ENCODE results near the gene TRIM40.

TRIM40 gene

DNA sequence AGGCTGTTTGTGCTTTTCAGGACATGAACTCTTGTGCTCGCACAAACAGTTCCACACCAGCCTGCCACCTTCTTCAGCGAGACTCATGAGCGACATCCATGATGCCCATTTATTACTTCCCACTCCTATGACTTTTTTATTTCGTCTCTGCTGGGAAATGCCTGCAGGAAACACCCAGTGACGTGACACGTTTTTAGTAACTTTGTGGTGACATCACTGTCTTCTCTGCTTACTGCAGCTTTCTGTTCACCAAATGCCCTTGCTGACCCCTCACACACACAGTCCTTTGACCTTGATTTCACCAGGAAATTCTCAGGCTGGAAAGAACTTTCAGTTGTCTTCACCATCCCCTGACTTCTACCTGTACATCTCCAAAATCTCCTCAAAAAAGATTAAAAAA lies 8.9 kb downstream of the TRIM40 start:
- no peak overlapping the region for H3K27ac Mint-ChIP-seq
- H3K4me1 Mint-ChIP-seq = no peaks in the 10 kb centered on the region
- H3K9me3 Mint-ChIP-seq = no peaks in the 10 kb centered on the region
- no peaks in the 10 kb centered on the region for H3K36me3 Mint-ChIP-seq (ENCODE audit: low read depth)
- TF ChIP-seq, protein P1, sequence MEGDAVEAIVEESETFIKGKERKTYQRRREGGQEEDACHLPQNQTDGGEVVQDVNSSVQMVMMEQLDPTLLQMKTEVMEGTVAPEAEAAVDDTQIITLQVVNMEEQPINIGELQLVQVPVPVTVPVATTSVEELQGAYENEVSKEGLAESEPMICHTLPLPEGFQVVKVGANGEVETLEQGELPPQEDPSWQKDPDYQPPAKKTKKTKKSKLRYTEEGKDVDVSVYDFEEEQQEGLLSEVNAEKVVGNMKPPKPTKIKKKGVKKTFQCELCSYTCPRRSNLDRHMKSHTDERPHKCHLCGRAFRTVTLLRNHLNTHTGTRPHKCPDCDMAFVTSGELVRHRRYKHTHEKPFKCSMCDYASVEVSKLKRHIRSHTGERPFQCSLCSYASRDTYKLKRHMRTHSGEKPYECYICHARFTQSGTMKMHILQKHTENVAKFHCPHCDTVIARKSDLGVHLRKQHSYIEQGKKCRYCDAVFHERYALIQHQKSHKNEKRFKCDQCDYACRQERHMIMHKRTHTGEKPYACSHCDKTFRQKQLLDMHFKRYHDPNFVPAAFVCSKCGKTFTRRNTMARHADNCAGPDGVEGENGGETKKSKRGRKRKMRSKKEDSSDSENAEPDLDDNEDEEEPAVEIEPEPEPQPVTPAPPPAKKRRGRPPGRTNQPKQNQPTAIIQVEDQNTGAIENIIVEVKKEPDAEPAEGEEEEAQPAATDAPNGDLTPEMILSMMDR (IDR thresholded peaks at IDR 0.05; ENCODE audit: unreplicated experiment in 3 of 3) = no peak
- no peak overlapping the region for H3K4me3 Mint-ChIP-seq
- peaks cover 57% of the 10 kb centered on the region for H3K27me3 Mint-ChIP-seq (ENCODE audit: low read depth)

DNA sequence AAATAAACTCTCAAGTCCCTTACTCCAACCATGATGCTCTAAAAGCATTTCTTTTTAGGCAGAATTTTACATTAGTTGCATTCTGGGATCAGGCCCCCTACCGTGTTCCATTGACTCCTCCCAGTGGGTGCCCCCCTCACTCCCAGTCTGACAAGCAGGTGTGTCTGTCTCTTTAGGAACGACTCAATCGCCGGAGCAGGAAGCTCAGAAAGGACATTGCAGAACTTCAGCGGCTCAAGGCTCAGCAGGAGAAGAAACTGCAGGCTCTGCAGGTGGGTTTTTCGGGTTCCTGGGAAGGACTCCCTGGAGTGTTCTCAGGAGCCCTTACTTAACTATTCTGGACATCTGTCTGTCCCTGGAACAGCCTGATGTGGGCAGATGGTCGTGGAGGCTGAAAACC lies 9.9 kb downstream of the TRIM40 start:
- no peaks in the 10 kb centered on the region for H3K36me3 Mint-ChIP-seq (ENCODE audit: low read depth)
- peaks cover 2% of the 10 kb centered on the region for H3K9me3 Mint-ChIP-seq
- no peak overlapping the region for H3K4me3 Mint-ChIP-seq
- TF ChIP-seq, protein P1 (IDR thresholded peaks at IDR 0.05; ENCODE audit: unreplicated experiment in 3 of 3) = no peak
- H3K27me3 Mint-ChIP-seq (ENCODE audit: low read depth) = peaks cover 51% of the 10 kb centered on the region
- H3K4me1 Mint-ChIP-seq = no peaks in the 10 kb centered on the region
- H3K27ac Mint-ChIP-seq = no peak overlapping the region

DNA sequence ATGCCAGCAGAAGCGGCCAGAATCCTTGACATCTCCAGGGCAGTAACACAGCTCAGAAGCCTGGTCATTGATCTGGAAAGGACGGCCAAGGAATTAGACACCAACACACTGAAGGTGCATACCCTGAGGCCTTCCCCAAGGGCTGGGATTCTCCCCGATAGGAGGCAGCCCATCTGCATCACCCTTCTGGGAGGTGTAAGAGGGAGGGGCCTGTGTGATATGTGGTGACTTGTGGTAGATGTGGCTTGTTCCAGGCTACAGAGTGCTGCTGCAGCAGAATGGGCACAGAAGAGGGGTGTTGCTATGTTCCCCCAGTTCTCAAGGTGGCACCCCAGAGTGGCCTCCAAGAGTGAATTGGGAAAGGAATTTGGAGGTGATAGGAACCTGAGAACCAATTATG lies 11.2 kb downstream of the TRIM40 start:
- no peaks in the 10 kb centered on the region for H3K4me1 Mint-ChIP-seq
- H3K4me3 Mint-ChIP-seq = no peak overlapping the region
- H3K9me3 Mint-ChIP-seq = peaks cover 2% of the 10 kb centered on the region
- H3K27ac Mint-ChIP-seq = no peak overlapping the region
- H3K36me3 Mint-ChIP-seq (ENCODE audit: low read depth) = no peaks in the 10 kb centered on the region
- TF ChIP-seq, protein P1 (IDR thresholded peaks at IDR 0.05; ENCODE audit: unreplicated experiment in 3 of 3) = no peak
- peaks cover 39% of the 10 kb centered on the region for H3K27me3 Mint-ChIP-seq (ENCODE audit: low read depth)

DNA sequence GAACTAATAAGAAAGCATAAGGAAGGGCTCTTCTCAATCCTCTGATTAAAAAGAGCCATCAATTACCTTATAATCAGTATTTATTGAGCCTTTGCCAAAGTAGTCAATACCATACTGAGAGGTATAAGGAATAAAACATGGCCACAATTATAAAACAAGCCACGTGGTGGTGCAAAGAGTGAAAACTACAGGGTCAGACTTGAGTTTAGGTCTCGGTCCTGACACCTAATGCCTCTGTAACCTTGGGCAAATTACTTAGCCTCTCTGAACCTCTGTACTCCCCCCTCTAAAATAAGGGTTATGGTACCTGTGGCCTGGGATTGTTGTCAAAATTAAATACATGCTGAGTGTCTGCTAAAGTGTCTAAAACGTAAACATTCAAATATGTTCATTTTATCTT lies 13.3 kb downstream of the TRIM40 start:
- no peaks in the 10 kb centered on the region for H3K36me3 Mint-ChIP-seq (ENCODE audit: low read depth)
- TF ChIP-seq, protein P1 (IDR thresholded peaks at IDR 0.05; ENCODE audit: unreplicated experiment in 3 of 3) = no peak
- peaks cover 2% of the 10 kb centered on the region for H3K9me3 Mint-ChIP-seq
- H3K27me3 Mint-ChIP-seq (ENCODE audit: low read depth) = peaks cover 31% of the 10 kb centered on the region
- no peak overlapping the region for H3K27ac Mint-ChIP-seq
- no peaks in the 10 kb centered on the region for H3K4me1 Mint-ChIP-seq
- H3K4me3 Mint-ChIP-seq = no peak overlapping the region

DNA sequence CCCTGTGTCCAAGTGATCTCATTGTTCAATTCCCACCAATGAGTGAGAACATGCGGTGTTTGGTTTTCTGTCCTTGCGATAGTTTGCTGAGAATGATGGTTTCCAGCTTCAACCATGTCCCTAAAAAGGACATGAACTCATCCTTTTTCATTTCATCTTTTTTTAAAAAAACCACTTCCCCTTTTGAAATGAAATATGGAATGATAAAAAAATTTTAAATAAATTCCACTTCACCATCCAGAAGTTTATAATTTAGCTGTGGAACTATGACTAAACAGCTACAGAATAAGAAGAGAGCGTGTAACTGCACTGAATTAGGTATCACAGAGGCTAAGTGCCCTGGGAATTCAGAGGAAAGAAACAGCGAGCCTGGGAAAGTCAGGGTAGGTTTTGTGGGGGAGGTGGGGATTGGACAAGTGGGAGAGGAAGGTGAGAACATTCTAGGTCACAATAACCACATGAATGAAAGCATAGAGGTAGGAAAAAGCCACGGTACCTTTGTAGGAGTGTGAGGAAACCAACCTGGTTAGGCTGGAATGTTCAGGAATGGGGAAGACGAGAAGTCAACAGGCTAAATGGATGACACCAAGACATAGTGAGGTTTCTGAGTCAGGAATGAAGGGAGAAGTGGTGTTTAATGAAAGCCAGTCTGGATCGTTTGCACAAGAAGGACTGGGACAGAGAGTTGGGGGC lies 14.1 kb downstream of the TRIM40 start:
- H3K4me3 Mint-ChIP-seq = no peak overlapping the region
- H3K4me1 Mint-ChIP-seq = peaks cover 5% of the 10 kb centered on the region
- peaks cover 28% of the 10 kb centered on the region for H3K27me3 Mint-ChIP-seq (ENCODE audit: low read depth)
- TF ChIP-seq, protein P1 (IDR thresholded peaks at IDR 0.05; ENCODE audit: unreplicated experiment in 3 of 3) = no peak
- no peaks in the 10 kb centered on the region for H3K36me3 Mint-ChIP-seq (ENCODE audit: low read depth)
- peak overlapping the region in 2 of 3 experiments; percentile 4 to 7 for H3K27ac Mint-ChIP-seq
- H3K9me3 Mint-ChIP-seq = peaks cover 2% of the 10 kb centered on the region

All from nephron (organoid).